ENCODE data around the gene U2AF1L4. TPM values are rescaled to one million over a fixed set of nuclear protein-coding genes. Genes with fewer than 3 reads are reported as not detected.
A peak's percentile ranks its signal among the peaks of the same experiment; 100 is the strongest.

U2AF1L4 gene
- total RNA-seq, 4 donors from 2014 or later, result 29.7 to 51.7 (median 36.8) TPM

DNA sequence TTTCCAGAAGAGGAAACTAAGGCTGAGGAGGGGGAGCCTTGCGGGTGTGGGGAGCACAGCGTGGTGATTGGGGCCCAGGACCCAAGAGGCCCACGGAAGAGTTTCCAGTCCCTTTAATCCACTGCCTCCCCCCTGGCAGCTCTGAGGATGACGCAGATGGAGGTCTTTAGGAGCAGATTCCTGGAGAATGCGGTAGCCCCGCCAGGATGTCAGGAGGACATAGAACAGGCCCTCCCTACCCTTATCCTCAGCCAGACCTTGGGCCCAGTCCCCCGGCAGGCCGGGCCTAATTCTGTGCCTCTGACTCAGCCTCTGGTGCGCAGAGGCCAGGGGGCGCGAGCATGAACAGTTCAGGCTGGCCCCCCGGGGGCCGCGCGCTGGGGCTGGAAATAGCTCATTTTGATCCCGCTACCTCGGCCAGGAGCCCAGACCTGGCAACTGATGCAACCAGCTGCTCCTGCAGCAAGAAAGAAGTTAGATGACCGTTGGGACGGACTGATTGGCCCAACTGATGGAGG is 12.1 kb upstream of the U2AF1L4 start:
- peaks cover 16 to 23% of the 10 kb centered on the region in 2 donors for H3K36me3 ChIP-seq
- TF ChIP-seq, protein P1, sequence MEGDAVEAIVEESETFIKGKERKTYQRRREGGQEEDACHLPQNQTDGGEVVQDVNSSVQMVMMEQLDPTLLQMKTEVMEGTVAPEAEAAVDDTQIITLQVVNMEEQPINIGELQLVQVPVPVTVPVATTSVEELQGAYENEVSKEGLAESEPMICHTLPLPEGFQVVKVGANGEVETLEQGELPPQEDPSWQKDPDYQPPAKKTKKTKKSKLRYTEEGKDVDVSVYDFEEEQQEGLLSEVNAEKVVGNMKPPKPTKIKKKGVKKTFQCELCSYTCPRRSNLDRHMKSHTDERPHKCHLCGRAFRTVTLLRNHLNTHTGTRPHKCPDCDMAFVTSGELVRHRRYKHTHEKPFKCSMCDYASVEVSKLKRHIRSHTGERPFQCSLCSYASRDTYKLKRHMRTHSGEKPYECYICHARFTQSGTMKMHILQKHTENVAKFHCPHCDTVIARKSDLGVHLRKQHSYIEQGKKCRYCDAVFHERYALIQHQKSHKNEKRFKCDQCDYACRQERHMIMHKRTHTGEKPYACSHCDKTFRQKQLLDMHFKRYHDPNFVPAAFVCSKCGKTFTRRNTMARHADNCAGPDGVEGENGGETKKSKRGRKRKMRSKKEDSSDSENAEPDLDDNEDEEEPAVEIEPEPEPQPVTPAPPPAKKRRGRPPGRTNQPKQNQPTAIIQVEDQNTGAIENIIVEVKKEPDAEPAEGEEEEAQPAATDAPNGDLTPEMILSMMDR (IDR thresholded peaks at IDR 0.05), result no peak
- TF ChIP-seq POLR2A (IDR thresholded peaks at IDR 0.05), result no peak
- intact Hi-C loops (cut with DNase I), result loop anchor here (10.0 kb wide), 1 partner anchor 178 kb away; the partner anchor contains the start of gene LRFN3
- WGBS, 2 donors, result 5 to 22% methylated on average over 6 to 14 of the region's 19 CpGs
- H3K27me3 ChIP-seq, result no peaks in the 10 kb centered on the region
- peaks cover 13 to 20% of the 10 kb centered on the region in 2 donors for H3K4me1 ChIP-seq
- H3K27ac ChIP-seq, result peak overlapping the region; percentile 79 to 96 (median 82)
- H3K4me3 ChIP-seq (replicated peaks in 1 of 3), result peak overlapping the region in 1 of 3 donors; percentile 89
- H3K9me3 ChIP-seq, result no peaks in the 10 kb centered on the region
- DNase-seq, result peak; percentile 49 to 50

DNA sequence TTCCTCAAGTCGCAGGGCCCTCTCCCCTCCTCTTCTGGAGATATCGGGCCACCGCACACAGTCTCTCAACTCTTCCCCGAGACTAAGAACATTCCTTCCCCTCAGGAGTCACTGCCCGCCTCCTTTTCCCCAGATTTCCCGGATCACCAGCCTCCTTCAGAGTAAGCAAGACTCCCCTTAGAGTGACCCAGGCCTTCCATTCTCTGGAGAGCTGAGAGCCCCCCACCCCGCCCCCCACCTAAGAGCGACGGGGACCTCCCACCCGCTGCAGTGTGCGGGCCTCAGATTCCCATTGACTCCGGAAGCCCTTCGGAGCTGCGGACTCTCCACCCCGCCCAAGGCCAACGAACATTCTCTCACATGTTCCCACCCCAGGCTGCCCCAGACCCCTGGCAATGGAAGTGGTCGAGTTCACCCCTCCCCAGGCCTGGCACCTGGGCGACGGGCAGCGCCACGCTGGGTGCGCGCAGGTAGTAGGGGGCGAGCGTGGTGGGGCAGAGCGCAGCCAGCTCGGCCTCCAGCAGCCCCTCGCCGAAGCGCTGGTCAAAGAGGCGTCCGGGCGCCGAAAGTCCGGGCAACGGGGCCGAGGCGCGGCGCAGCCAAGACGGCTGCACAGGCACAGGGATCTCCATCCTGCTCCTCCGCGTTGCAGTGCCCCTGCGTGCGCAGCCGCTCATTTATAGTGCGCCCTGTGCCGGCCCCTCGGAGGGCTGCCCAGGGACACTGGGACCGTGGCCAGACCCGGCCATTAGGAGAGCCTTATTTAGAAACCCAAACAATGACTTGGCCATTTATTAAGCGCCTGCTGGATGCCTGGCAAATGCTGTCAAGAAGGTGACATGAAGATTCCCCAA is 11.4 kb upstream of the U2AF1L4 start, which contains the start of gene HSPB6:
Gene HSPB6 (minus strand): TSS at position 653 of the 854 bp plus-strand sequence. CDS start 21 bp downstream, at position 632.
- intact Hi-C loops (cut with DNase I), result loop anchor here (10.0 kb wide), 1 partner anchor 178 kb away; the partner anchor contains the start of gene LRFN3
- peak within 1 kb of the TSS; percentile 79 to 96 (median 82) for H3K27ac ChIP-seq
- H3K4me1 ChIP-seq, result peaks cover 13 to 20% of the 10 kb centered on the region in 2 donors
- peak in 1 of 2 donors; percentile 12 for DNase-seq
- H3K36me3 ChIP-seq, result peaks cover 18 to 21% of the 10 kb centered on the region in 2 donors
- 9 to 12% methylated on average over 27 to 44 of the region's 52 CpGs for WGBS, 2 donors
- H3K4me3 ChIP-seq (replicated peaks in 1 of 3), result peak within 1 kb of the TSS in 1 of 3 donors; percentile 89
- no peaks in the 10 kb centered on the region for H3K27me3 ChIP-seq
- TF ChIP-seq, protein P1 (IDR thresholded peaks at IDR 0.05), result no peak
- TF ChIP-seq POLR2A (IDR thresholded peaks at IDR 0.05), result no peak
- H3K9me3 ChIP-seq, result no peaks in the 10 kb centered on the region

DNA sequence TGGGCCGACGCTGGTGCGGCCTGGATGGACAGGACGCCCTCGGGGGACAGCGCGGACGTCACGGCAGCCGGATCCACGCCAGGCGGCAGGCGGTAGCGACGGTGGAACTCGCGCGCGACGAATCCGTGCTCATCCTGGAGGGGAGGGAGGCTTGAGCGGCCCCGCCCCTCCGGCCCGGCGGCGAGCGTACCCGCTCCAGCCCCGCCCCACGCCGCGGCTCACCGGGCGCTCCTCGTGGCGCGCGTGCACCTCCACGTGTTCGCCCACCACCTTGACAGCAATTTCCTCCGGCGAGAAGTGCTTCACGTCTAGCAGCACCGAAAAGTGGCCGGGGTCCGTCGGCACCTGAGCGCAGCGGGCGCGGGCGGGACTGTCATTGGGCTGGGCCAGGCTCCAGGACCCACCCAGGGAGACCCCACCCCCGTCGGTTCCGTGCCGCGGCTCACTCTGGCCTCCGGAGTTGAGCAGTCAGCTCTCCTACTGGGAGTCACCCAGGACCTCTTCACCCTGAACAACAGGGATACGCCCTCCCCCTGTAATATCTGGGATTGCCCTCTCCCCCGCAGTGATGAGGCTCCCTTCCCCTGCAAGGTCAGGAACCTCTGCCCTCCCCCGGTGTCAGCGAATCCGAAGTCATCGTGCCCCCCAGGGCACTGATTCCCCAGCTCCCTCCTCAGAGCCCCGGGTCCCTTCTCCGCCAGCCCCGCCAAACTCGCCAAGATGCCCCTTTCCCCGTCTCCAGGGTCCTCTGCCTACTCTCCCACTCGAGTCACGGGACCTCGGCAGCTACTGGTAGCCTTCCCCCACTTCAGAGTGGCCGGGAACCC is 10.5 kb upstream of the U2AF1L4 start:
- peak; percentile 40 for DNase-seq
- no peaks in the 10 kb centered on the region for H3K27me3 ChIP-seq
- H3K36me3 ChIP-seq, result peaks cover 18 to 21% of the 10 kb centered on the region in 2 donors
- H3K27ac ChIP-seq, result peak overlapping the region; percentile 79 to 96 (median 82)
- intact Hi-C loops (cut with DNase I), result loop anchor here (10.0 kb wide), 1 partner anchor 179 kb away; the partner anchor contains the start of gene LRFN3
- WGBS, 2 donors, result 30 to 42% methylated on average over 17 to 25 of the region's 74 CpGs
- H3K4me1 ChIP-seq, result peaks cover 13 to 20% of the 10 kb centered on the region in 2 donors
- H3K4me3 ChIP-seq (replicated peaks in 1 of 3), result peak overlapping the region in 1 of 3 donors; percentile 33
- TF ChIP-seq POLR2A (IDR thresholded peaks at IDR 0.05), result no peak
- TF ChIP-seq, protein P1 (IDR thresholded peaks at IDR 0.05), result no peak
- no peaks in the 10 kb centered on the region for H3K9me3 ChIP-seq

DNA sequence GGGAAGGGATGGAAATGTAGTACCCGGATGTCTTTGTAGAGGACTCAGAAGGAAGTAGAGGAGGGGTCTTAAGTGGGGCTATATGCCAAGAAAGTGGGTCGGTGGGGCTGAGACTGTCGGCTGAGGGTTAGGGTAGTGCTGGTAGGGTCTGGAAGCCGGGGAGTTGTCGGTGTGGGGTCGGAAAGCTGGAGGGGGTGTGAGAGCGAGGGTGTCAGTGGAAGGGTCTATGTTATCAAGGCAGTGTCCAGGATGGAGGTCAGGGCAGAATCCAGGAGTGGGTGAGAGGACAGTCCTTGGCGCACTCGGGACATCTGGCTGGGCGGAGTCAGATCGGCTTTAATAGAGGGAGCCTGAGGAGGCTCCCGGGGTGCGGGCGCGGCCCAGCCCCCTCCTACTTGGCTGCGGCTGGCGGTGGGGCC is 9.9 kb upstream of the U2AF1L4 start:
- peaks cover 18 to 21% of the 10 kb centered on the region in 2 donors for H3K36me3 ChIP-seq
- H3K4me1 ChIP-seq, result peaks cover 13 to 20% of the 10 kb centered on the region in 2 donors
- no peak for TF ChIP-seq POLR2A (IDR thresholded peaks at IDR 0.05)
- TF ChIP-seq, protein P1 (IDR thresholded peaks at IDR 0.05), result no peak
- H3K4me3 ChIP-seq (replicated peaks in 1 of 3), result no peak overlapping the region
- H3K27ac ChIP-seq, result peak overlapping the region; percentile 30 to 58 (median 52)
- no peaks in the 10 kb centered on the region for H3K27me3 ChIP-seq
- 47 to 55% methylated on average over 15 to 16 of the region's 17 CpGs for WGBS, 2 donors
- H3K9me3 ChIP-seq, result no peaks in the 10 kb centered on the region
- no peak for DNase-seq
- intact Hi-C loops (cut with DNase I), result loop anchor here (10.0 kb wide), 1 partner anchor 180 kb away; the partner anchor contains the start of gene LRFN3
